ENCODE results near the gene RAB3A.

RAB3A gene

GRCh38 chr19:18147396-18147795 lies 56.4 kb downstream of the RAB3A start:
- DNase-seq (ENCODE audit: low read depth), result no peak
